ENCODE data around the gene ENPP7.

The ENPP7 gene

DNA sequence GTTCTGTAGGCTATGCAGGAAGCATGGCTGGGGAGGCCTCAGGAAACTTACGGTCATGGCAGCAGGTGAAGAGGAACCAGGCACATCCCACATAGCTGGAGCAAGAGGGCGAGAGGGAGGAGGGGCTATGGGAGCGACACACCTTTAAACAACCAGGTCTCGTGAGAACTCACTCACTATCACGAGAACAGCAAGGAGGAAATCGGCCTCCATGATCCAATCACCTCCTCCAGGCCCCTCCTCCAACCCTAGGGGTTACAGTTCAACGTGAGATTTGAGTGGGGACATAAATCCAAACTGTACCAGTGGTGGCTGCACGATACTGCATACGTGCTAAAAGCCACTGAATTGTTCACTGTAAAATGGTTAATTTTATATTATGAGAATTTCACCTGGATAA lies 26.1 kb upstream of the ENPP7 start:
- no peak for DNase-seq (ENCODE audit: low spot score)

DNA sequence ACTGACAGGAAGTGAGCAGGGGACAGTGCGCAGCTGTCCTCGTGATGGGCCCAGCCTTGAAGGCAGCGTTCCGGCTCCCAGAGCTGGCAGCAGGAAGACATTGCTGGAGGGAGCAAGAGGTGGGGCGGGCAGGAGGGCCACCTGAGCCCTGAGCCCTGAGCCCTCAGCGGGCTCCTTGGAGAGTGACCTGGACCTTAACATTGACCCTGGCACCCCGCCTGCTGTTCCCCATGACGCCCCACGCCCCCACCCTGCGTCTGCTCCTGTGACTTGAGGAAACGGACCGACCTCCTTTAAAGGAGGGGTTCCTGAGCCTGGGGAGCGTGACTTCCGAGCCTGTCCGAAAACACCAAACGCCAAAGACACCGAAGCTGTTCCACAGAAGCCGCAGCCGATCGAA lies 25.1 kb upstream of the ENPP7 start:
- no peak for DNase-seq (ENCODE audit: low spot score)

DNA sequence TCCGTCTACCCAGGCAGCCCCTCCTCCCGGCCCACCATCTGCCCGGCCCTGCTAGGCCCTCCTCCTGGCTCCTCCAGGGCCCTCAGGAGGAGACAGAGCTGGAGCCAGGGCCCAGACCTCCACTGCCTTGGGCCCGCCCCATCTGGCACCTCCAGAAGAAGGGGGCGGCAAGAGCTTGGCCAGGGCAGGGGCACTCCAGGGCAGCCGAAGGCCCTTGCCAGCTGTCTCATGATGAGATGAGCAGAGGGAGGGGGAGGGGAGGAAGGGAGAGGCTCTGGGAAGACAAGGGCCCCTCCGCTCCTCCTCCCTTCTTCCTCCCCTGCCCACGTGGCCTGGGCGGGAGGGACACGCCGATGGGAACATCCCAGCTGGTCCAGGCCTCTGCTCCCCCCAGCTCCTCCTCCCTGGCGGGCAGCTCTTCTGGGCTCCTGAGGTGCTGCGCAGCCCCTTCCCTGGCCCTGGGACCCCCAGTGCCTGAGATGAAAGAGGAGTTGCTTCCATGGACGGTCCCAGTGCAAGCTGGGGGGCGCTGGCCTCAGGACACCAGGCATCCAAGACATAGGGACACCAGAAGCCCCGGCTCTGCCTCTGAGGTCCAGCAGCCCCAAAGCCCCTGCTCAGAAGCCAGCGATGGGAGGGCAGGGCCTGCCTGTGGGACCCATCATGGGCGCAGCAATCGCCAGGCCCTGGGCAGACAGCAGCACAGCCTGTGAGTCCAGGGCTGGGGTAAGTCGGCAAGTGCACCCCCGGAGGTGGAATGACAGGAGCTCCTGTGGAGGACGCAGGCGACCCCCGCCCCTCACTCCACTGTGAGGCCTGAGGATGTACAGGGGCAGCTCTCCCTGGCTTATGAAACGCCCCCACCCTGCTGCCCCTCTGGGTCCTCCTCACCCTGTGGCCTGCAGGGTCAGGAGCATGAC lies 23.6 kb upstream of the ENPP7 start:
- DNase-seq (ENCODE audit: low spot score) = peak; percentile 68

DNA sequence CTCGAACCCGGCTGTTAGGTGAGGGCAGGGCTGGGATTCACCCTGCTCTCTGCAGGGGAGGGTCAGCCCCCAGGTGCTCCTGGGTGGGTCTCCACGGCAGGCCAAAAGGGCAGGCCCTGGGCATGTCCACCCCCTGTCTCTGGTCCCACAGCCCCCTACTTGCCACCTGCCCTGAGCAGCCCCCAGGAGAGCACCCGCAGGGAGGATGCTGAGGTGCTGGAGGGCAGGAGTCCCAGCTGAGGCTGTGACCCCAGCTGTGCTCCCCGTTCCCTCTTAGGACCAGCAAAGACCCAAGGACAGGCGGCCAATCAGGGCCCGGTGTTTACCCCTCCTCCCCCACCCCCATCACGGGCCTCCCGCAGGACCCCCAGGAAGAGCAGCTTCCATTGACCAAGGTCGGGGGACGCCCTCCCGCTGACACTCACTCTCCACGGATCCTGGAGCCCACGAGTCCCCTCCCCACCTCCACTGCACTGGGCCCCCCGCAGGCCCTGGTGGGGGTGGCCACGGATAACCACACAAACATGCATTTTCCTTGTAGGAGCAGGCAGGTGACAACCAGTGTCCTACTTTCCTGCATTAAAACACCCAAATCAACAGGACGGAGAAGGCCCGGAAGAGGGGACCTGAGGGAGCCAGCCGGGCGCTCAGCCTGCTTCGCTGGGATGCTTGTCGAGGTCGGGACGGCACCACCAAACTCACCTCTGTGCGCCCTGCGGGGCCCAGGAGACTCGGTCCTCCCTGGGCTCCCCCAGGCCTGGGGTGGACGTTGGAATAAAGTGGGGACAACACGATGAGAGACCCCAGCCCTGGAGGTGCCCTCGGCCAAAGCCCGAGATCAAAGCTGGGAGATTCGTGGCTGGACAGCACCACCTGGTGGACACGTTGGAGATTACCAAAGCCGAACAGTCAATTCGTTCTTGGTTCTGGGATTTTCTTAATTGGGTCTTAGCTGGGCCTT lies 22.5 kb upstream of the ENPP7 start:
- DNase-seq (ENCODE audit: low spot score) = peak; percentile 81

DNA sequence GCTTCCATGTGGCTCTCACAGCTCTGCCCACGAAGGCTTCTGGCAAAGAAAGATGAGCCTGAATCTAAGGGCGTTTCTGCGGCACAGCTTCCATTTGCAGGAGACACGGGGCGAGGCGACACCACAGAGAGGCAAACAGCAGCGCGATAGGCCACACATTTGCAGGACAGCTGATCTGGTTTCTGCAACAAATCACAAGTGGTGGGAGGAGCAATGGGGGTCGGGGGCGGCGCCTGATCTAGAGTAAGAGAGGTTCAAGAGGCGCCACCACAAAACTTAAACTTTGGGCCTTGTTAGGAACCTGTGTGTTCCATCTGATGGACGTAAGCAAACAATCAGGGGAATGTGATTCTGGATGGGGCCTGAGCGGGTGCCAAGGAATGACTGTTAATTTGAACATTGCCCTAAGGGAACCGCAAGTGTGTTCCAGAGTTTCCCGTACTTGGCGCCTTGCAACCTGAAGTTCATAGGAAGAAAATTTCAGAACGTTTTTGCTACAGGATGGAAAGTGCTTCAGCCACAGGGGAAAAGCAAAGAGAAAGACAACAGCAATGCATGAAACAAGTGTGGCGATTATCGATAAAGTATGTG lies 18.9 kb upstream of the ENPP7 start:
- no peak for DNase-seq (ENCODE audit: low spot score)

DNA sequence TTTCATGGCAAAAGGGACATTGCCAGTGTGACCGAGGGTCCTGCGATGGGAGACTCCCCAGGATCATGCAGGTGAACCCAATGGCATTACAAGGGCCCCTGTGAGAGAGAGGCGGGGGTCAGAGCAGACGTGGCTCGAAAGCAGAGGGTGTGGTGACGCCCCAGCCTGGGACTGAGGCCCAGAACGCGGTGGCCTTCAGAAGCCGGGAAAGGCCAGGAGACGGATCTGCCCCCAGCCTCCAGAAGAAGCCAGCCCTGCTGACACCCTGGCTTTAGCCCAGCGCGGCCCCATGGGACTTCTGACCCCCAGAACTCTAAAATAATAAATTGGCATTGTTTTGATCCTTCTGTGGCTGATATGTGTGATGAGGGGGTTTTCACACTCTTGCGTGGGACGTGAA lies 17.4 kb upstream of the ENPP7 start:
- DNase-seq (ENCODE audit: low spot score) = no peak

DNA sequence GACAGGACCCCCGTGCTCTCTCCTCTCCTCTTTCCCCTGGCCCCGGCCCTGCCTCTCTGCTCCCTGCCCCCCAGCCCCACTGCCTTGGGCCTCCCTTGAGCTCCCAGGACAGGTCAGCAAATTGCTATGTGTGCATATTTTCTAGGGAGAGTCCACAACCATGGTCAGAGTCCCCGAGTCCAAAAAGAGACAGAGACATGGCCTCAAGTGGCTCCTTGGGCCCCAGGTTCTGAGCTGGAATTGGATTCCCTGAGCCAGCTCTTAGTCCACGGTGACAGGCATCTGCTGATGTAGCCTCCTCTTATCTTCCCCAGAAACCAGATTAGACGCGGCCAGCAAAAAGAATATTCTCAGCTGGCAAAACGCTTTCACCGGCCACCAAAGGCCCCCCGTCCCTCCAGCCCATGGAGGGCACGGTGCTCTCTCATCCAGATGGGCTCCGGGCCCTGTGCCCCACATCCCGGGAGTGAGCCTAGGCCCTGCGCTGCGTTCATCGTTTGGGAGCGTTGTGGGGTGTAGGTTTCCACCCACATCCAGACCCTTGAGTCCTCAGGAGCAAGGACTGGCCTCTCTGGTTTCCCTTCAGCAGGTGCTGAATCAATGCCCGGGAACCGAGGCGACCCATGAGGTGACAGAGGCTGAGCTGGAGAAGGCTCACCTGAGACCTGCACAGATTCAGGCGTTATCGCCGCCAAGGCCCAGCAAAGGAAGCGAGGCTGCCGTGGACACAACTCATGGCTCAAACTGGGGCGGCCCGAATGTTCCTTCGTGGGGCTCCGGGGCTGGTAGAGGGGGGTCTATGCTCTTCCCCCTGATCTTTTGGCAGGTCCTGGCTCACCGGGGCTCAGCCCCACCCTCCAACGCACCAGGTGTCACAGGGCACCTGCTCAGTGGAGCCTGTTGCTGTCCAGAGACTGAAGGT lies 16.3 kb upstream of the ENPP7 start:
- DNase-seq (ENCODE audit: low spot score) = no peak

DNA sequence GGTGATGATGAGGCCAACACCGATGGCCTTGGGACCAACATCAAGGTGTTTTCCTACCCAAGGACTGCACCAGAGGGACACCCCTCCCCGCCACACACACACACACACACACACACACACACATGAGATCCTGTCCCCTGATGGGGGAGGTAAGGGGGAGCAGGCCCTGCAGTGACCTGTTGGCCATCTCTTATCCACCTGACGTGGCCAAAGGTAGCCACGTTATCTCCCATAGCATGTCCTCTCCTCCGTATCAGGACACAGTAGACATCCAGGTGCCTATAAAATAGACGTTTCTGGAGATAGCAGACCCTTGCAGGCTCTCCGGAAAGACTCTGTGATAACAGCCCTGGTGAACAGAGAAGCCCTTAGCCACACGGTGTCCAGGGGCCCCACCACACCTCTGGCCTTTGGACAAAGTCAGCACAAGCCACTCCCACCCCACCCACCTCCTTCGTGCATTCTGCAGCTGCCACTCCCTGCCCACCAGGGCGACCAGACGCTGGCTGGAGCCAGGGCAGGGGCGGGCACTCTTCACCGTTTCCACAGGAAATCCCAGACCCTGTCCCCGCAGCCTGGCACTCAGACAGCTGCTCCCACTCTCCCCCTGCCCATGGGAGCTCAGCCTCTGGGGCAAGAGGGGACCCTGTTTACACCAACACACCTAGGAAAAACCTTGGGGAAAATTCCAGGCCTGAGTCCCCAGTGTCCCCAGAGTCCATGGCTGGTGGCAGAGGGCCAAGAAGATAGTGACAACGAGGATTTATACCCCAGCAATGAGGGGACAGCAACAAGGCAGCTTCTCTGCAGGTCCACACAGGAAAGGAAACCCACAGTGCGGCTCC lies 15.4 kb upstream of the ENPP7 start:
- no peak for DNase-seq (ENCODE audit: low spot score)

DNA sequence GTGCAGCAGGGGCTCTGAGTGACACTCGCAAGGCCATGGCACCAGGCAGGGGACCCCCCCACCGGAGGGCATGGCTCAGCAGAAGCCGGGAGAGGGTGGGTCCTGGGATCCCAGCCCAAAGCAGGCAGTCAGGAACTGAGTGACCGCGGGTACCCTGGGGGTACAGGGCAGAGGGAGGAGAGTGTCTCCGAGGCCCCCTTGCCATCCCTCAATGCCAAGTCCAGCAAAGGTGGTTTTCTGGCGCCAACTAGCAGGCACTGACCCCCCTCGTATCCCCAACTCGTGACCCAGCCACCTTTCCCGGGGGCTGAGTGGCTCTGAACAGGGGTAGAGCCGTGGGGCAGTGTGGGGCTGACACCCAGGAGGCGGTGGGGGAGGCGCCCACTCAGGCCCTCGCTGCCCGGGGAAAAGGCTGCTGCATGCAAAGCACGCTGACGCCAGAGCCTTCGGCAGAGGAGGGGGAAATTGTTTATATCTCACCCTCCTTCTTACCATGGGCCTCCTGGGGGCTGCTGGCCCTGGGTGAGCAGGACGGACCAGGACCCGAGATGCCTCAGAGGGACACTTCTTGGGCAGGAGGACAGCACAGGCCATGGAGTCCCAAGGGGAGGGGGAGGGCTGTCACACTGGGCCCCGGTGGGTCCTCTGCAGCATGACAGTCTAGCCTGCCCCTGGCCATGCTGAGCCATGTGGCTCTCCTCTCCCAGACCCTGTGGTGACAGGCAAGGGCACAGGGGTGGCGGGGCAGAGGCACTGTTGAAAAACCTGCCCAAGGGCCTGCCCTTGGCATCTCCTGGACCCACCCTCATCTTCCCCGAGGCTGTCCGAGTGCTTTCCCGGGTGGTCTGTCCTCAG lies 14.6 kb upstream of the ENPP7 start:
- no peak for DNase-seq (ENCODE audit: low spot score)

DNA sequence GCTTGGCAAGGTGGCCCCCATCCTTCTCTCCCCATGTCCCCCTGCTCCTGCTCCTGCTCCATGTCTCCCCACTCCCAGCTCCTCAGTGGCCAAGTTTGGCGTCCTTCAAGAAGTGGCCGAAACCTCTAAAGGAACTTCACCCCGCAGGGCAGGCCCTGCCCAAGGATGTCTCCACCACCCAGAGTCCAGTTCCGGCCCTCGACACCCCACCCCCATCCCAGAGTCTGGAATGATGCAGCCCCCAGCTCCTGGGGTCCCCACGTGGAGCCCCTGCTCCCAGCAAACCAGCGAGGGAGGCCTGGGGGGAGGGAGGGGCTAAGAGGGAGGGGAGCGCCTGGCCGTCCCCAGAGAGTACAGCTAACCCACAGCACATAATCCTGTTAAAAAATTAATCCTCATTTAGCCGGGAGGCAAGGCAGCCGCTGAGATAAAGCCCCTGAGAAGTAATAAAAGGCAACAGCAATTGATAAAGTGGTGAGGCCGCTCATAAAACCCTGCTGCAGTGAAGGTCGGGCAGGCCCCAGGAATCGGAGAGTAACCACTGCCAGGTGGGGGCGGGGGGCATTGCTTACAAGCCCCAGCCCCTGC lies 9.9 kb upstream of the ENPP7 start:
- DNase-seq (ENCODE audit: low spot score) = no peak

DNA sequence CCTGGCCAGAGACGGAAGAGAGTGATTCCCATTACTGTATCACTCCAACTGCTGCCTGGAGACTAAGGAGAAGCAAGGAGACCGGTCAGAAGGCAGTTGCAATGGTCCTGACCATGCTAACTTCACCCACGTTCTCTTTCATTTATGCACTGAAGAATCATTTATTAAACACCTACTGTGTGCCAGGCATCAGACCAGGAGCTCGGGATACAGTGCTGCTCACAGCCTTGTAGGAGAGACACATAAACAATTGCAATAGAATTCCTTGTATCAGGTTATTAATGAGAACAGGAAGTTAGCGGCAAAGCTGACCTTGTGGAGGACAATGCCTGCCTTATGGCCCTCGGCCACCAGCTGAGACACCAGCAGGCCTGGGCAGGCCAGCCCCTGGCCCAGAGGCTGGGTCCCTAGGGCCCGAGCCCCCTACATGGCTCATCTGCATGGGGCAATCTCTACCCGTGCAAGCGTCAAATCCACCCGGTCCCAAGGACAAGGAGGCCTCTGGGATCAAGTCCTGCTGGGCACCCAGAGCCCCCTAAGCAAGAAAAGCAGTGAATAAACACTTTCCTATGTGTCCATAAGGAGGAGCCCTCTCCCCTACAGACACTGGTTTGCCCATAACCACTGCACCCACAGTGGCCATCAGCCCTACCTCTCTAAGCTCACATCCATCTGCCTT lies 8.6 kb upstream of the ENPP7 start:
- no peak for DNase-seq (ENCODE audit: low spot score)

DNA sequence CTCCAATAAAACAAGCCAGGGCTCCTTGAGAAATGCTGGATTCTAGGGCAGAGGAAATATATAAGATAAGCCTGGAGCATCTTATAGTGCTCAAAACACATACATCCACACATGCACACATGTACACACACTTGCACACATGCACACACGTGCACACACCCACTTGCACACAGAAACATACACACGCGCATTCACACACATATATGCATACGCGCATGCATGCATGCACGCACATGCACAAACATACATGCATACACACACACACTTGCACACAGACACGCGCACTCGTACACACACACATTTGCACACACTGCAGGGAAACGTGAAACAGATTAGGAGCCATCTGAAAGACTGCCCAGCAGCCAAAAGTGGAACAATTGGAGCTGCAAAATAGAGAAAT lies 8.0 kb upstream of the ENPP7 start:
- no peak for DNase-seq (ENCODE audit: low spot score)

DNA sequence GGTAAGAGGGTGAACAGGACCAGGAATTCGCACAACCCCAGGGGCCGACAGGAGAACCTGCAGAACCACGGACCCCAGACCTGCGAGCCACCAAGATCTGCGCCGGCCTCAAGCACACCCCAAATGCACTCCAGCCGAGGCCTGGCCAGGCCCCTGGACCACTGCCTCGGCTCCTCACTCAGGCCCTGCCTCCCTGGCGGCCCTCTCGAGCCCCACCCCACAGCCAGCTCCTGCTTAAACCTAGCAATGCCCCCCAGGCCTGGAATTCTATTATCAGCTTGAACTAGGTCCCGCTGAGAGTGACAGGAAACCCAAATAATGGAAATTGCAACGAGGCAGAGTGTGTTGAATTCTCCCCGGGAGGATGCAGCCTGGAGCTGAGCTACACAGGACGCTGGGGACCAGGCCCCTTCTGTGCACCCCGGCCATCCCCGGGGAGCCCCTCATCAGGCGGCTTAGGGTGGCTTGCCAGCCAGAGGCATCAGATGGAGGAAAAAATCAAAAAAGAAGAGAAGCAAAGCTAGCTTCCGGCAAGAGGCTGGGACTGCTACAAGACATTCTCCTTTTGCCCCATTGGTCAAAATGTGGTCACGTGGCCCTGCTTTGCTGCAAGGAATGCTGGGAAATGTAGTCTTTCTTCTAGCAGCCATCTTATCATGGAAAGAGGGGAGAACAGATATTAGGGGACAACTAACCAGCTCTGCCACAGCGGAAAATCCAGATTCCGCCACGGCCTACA lies 2.4 kb upstream of the ENPP7 start:
- DNase-seq (ENCODE audit: low spot score) = peak; percentile 87

DNA sequence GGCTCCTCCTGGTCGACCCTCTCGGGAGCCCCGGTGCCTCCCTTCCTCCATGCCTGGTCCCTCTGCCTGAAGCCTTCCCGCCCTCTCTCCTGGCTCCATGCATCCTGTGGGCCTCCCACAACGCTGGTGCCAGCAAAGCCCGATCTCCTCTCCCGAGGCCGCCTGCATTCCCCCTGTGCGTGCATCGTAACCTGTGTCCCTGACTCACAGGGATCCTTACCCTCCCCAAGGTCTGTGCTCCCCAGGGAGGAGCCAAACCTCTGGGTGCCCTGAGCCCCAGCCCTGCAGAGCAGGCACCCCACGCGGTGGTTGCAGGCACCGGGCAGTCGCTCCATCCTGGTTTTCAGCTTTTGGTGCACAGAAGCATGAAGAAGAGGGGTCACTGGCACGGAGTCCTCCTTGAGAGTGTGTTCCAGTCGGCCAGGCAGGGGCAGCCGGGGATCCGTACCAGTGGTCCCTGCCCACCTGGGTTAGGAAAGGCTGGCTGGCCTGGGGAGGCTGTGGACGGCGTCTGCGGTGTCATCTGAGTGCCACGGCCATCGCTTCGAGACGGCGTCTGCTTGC lies 1.8 kb upstream of the ENPP7 start:
- no peak for DNase-seq (ENCODE audit: low spot score)

DNA sequence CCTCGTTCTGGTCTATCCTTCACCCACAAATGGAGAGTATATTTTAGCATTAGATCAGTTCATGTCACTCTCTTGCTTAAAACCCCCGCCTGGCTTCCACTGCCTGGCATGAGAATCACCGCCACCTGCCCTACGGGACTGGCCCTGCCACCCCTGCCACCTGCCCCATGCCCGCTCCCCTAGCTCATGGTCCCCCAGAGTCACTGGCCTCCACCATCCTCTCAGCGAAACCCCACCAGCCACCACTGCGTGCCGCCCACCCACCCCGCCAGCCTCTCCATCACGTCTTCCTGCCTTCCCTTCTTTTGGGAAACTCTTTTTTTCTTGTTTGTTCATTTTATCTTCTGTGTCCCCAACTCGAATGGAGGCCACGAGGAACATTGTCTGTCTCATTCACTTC lies 982 bp upstream of the ENPP7 start:
- DNase-seq (ENCODE audit: low spot score) = no peak

DNA sequence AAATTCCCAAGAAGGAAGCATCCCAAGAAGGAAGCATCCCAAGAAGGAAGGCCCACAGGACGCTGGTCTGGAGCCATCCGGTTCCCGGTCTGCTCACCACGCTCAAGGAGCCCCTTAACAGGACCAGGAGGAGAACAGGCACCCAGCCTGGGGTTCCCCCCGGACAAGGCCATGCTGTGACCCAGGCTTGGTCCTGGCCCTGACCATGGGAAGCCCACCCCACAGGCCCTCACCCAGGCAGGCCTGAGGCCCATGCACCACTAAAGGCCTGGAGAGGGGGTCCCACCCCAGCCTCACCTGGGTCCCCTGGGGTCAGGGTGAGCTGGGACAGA lies 340 bp upstream of the ENPP7 start:
- DNase-seq (ENCODE audit: low spot score) = no peak

DNA sequence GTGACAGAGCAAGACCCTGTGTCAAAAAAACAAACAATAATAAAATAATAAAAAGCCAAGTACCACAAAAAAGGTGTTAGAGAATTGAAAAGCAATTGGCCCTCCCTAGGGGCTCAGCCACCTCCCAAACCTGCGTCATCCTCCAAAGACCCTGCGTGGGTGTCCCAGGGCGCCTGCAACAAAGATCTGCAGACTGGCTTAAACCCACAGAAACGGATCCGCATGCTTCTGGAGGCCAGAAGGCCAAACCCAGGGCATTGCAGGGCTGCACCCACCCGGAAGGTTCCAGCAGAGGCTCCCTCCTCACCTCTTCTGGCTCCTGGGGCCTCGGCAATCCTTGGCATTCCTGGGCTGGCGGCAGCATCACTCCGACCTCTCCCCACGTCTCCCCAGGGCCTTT lies 1.5 kb downstream of the ENPP7 start:
- no peak for DNase-seq (ENCODE audit: low spot score)

Data from left forelimb (tissue), 1 donor.